Measurements from ENCODE around the gene PITPNC1.

The PITPNC1 gene

GRCh38 chr17:67435786-67436185, 58.7 kb downstream of the PITPNC1 start:
- DNase-seq: no peak

- DNase-seq: no peak
These were observed 59.2 kb downstream of the PITPNC1 start for GRCh38 chr17:67436233-67436632.

GRCh38 chr17:67438667-67439066, 61.6 kb downstream of the PITPNC1 start:
- no peak for DNase-seq

GRCh38 chr17:67439269-67439668, 62.2 kb downstream of the PITPNC1 start:
- DNase-seq: no peak

GRCh38 chr17:67440277-67441051, 63.4 kb downstream of the PITPNC1 start:
- no peak for DNase-seq

GRCh38 chr17:67441052-67441895, 64.2 kb downstream of the PITPNC1 start:
- DNase-seq: no peak

- no peak for DNase-seq
These were observed 64.8 kb downstream of the PITPNC1 start for GRCh38 chr17:67441896-67442219.

GRCh38 chr17:67442787-67443624, 65.9 kb downstream of the PITPNC1 start:
- no peak for DNase-seq

GRCh38 chr17:67443931-67444595, 67.0 kb downstream of the PITPNC1 start:
- no peak for DNase-seq

- DNase-seq: no peak
These were observed 71.4 kb downstream of the PITPNC1 start for GRCh38 chr17:67448449-67448848.

- DNase-seq: no peak
These were observed 72.0 kb downstream of the PITPNC1 start for GRCh38 chr17:67449065-67449464.

GRCh38 chr17:67449845-67450755, 73.0 kb downstream of the PITPNC1 start:
- no peak for DNase-seq

- DNase-seq: no peak
These were observed 75.8 kb downstream of the PITPNC1 start for GRCh38 chr17:67452681-67453554.

- no peak for DNase-seq
These were observed 79.0 kb downstream of the PITPNC1 start for GRCh38 chr17:67456103-67456502.

GRCh38 chr17:67456889-67457288, 79.8 kb downstream of the PITPNC1 start:
- no peak for DNase-seq

GRCh38 chr17:67458203-67458602, 81.1 kb downstream of the PITPNC1 start:
- DNase-seq: no peak

- no peak for DNase-seq
These were observed 82.9 kb downstream of the PITPNC1 start for GRCh38 chr17:67459985-67460384.

- no peak for DNase-seq
These were observed 84.2 kb downstream of the PITPNC1 start for GRCh38 chr17:67461228-67461780.

GRCh38 chr17:67461876-67462275, 84.8 kb downstream of the PITPNC1 start:
- DNase-seq: no peak

GRCh38 chr17:67466251-67466796, 89.2 kb downstream of the PITPNC1 start:
- peak; percentile 53 for DNase-seq
